Stimulated activated CD8-positive, alpha-beta memory T cell treated with anti-CD3 and anti-CD28 coated beads, Interleukin-12 subunit alpha, Interleukin-12 subunit beta, amount 100 ng/mL, for 1 hour (primary cell): ENCODE data around the gene PSRC1.
A peak's percentile ranks its signal among the peaks of the same experiment; 100 is the strongest.
"Not testable (repeated sequence)": the region's sequence is repeated elsewhere in the genome, so short reads cannot be mapped to it uniquely, and the experiment has no call there.

Experiments
- DNase-seq: peaks from one replicate; pipeline ENCODE4 v3.0.0-alpha.2; 2020; ENCODE audit warnings: low read depth

Gene PSRC1

GRCh38 chr1:109282952-109283747, at the start of gene PSRC1:
TSS of gene PSRC1 (minus strand) at chr1:109283145.
- peak; percentile 83 for DNase-seq

DNA sequence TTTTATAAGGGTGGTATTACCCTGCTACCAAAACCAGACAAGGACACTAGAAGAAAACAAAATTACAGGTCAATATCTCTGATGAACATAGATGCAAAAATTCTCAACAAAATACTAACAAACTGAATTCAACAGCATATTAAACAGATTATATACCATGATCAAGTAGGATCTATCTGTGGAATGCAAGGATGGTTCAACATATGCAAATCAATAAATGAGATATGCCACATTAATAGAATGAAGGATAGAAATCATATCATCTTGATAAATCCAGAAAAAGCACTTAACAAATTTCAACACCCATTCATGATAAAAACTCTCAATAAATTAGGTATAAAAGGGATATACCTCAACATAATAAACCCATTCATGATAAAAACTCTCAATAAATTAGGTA, 48.2 kb upstream of the PSRC1 start:
- no peak for DNase-seq

GRCh38 chr1:109327285-109327684, 44.3 kb upstream of the PSRC1 start:
- DNase-seq, result no peak

DNA sequence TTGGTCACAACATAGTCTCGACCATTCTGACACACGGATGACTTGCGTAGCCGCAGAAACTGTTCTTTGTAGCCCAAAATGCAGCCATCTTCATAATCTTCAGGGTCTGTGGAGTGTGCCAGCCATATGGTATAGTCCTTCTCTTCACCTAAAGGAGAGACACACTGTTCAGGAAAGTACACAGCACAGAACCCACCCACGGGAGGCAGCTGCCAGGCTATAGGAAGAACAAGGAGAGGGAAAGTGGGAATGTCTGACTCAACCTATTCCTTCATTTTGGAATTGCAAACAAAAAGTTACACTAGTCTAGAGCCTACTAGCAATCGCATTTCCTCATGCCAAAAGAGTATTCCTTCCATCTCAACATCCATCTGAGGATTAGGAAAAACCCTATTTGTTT, 40.0 kb upstream of the PSRC1 start:
- no peak for DNase-seq

GRCh38 chr1:109319114-109319513, 36.2 kb upstream of the PSRC1 start:
- no peak for DNase-seq

GRCh38 chr1:109316506-109316905, 33.6 kb upstream of the PSRC1 start:
- no peak for DNase-seq

GRCh38 chr1:109315288-109315687, 32.3 kb upstream of the PSRC1 start:
- DNase-seq, result no peak

- no peak for DNase-seq
These were observed 31.9 kb upstream of the PSRC1 start for GRCh38 chr1:109314795-109315194.

GRCh38 chr1:109312978-109313775, 30.2 kb upstream of the PSRC1 start:
- DNase-seq, result no peak

- DNase-seq, result no peak
These were observed 29.3 kb upstream of the PSRC1 start for GRCh38 chr1:109312246-109312645.

DNA sequence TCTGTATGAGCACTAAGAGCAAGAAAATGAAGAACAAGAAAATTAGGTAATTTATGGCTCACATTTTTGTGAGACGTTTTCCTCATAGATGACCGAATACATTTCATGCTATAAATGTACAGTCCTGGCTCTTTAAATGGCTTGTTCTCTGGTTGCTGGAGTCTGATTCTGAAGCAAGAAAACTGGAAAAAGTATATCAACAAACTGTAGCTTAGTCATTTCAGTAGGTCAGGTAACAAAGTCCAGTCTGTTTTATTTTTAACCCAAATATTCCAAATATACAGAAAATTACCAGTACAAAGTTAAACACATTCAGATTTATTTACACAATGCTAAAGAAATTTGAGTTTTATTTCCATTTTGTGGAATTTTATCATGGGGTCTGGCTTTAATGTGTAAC, 26.4 kb upstream of the PSRC1 start:
- no peak for DNase-seq

DNA sequence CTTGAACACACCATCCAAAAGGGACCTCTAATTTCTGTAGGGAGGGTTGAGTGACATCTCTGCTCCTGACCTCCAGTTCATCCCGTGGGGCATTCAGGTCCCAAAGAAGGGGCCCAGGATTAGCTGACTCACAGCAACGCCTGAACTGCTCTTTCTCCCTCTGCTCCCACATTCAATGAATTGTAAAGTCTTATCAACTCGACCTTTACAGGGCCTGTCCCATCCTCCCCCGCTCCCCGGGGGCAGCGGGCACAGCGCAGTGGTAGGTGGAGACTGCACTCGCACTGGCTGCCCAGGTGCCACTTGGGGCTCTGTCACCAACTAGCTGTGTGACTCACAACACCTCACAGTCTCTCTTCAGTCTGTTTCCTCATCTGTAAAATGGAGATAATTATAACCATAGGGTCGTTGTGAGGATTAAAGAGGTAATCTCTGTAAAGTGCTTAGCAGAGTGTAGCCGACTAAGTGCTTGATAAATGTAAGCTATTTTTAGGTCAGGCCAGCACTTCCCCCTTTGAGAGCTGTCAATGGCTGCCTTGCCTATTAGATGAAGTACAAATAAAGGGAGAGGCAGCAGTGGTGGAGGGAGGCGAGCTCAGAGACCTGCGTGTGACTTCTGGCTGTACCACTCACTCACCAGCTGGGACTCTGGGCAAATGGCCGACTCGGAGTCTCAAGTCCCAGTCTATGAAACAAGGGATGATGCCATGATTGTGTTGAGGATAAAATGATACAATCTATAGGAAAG, 24.5 kb upstream of the PSRC1 start:
- DNase-seq, result no peak

- no peak for DNase-seq
These were observed 23.9 kb upstream of the PSRC1 start, which contains the start of gene MYBPHL for GRCh38 chr1:109306832-109307273. TSS of gene MYBPHL (minus strand) at chr1:109307011. CDS start at chr1:109306991, 20 bp downstream.

DNA sequence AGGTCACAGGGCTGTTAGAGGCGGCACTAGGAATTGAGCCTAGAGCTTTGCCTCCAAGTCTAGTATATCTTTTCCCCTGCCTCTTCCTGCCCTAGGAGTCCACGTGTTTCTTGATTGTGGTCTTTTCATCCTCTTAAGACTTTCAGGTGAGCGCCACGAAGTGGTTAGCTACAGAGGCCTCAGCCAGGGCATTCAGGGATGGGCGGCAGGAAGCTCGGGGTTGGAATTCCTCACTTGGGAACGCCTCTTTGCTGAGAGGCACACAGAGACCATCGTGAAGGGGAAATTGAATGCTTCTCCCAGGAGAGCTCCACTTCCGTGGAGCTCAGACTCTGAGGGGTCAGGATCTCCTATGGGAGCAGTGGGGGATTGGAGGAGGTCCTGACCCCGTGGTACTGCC, 23.0 kb upstream of the PSRC1 start:
- DNase-seq, result not testable (repeated sequence)

DNA sequence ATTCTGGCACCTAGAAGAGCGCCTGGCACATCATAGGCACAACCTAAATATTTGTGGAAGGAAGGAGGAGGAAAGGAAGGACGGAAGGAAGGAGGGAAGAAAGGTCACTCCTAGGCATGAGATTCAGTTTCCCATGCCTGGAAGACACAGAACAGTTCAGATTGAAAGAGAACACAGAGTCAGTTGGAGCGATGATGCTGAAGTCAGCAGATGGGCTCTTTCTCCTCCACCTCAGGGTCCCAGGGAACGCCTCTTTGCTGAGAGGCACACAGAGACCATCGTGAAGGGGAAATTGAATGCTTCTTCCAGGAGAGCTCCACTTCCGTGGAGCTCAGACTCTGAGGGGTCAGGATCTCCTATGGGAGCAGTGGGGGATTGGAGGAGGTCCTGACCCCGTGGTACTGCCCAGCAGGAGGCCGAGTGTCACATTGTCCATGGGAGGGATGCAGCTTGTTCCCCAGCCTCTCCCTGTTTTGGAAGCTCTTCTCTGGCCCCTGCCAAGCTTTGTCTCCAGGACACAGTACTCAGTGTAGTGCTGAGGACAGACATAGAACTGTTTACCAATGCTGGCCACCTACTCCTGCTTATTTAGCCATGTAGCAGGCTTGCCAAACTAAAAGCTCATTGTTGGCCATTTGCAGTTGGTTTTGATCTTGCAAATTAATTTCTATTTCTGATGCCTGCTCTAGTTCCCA, 21.4 kb upstream of the PSRC1 start:
- no peak for DNase-seq

DNA sequence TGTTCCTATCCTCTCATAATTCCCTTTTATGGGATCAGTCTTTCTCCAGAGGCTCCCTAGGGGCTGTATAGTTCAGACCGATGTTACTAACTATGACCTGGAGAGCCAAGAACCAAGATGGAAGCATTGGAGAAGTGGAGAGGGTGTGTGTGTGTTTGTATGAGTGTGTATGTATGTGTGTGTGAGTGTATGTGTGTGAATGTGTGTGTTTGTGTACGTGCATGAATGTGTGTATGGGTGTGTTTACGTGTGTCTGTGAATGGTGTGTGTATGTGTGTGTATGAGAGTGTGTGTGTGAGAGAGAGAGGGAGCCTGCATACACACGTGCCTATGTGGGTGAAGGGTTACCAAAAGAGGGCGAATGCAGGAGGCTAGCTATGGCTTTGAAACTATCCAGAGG, 18.9 kb upstream of the PSRC1 start:
- DNase-seq, result no peak

GRCh38 chr1:109300650-109301151, 17.8 kb upstream of the PSRC1 start:
- DNase-seq, result no peak

DNA sequence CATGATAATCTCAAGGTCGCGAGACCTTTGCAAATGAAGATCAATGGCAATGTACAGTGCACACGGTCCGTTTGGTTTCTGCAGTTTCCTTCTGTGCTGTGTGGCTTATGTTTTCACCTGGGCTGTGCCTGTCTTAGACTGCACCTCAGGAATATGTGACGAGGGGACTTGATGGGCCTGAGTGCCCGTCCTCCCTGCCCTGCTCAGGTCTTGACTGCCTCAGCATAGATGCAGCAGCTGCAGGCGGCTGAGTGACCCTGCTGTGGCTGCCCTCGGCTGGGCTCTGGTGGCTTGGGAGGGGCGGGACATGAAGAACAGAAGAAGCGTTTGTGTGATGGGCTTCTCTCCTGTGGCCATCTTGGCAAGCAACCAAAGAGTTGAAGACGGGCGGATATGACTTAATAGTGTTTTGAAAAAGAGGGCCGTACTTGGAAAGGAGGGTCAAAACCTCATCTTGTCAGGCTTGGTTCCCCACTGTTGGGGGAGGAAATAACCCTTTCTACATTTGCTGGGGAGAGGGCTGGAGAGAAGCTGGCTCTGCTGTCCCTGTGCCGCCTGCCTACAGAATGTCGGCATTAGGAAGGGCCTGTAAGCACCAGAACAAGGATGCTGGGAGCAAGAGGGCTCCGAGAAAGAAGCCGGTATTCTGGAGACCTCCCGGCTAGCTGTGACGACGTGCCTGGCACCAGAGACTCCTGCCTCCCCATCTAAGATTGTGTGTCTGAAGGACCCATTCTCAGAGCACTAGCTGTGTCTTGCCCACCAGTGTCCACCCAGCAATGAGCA, 16.8 kb upstream of the PSRC1 start:
- no peak for DNase-seq

DNA sequence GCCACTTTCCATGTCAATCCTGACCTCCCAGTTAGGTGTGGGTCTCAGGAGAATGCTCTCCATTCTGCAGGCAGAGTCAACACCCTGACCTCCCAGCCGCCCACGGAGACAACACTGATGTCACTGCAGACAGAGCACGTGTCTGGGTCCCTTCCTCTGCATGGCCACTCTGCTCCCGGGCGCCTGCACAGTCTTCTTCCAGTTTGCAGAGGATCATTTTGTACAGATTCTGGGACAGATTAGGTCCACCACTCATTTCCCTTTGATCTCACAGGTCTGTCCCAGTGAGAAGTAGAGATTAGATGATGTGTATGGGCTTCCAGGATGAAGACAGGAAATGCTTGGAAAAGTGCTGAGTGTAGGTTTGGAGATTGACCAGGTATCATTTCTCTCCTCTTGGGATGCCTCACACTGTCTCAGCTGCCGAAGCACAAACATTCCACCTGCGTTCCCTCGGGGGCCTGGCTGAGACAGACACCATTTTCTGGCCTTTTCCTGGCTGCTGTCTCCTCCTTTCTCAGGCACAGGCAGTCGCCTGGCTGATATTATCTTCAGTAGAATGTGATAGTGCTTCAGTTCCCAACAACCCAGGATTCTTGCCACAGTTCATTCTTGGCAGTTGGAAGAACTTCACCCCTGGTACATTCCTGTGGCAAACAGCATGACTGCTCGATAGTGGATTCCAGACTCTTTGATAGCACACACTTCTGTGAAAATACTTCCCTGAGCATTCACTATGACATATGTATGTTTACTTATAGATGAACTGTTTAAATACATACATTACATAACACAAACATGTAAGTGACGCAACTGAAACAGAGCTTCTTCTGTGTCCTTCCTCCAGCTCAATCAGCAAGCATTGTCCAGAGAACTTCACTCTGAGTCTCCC, 16.0 kb upstream of the PSRC1 start:
- DNase-seq, result no peak

DNA sequence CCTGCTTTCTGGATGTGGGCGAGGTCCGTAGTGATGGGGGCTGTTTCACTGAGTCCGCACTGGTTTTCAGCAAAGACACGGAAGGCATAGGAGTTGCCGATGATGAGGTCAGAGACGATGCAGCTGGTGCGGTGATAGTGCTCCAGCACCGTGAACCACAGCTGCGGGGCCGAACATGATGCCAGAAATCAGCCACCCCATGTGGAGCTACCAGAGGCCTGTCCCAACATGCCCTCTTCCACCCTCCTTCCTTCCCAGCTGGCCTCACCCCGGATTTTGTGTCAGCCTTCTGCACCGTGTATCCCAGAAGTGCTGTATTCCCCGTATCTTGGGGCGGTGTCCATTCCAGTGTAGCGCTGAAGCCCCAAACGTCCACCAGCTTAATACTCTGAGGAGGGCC, 13.8 kb upstream of the PSRC1 start:
- no peak for DNase-seq
